ENCODE data around the gene MDH2.

DNA sequence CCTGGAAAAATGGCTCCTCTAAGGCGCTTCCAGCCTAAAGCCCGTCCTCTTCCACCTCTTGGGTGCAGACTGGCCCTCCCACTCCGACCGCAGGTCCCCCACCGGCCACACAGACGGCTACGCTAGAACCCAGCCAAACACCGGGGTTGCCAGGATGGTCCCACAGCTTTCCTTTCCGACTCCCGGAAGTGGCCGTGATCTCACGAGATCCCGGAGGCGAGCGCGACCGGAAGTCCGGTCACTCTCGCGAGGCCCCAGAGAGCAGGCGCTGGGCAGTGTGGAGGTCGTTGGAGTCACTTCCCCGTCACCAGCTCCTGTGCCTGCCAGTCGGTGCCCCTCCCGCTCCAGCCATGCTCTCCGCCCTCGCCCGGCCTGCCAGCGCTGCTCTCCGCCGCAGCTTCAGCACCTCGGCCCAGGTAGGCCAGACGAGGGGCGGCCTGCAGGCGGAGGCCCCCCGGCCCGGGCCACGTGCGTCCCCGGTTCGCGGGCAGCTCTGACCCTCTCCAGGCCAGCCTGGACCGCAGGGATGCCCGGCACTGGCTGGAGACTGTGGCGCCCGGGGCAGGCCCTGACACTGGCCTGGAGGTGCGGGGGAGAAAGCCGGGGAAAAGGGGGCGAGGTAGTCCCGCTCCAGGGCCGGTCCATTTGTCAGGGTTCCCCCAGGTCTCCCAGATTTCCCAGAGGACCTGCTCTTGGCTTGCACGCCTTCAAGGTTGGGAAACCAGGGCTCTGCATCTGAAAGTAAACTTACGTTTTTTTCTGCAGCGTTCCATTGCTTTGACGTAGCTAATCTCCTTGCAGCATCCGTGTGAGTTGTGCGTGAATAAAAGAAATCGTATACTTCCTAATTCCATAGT, at the start of gene MDH2, which contains the start of gene STYXL1:
- TF ChIP-seq, protein P1, sequence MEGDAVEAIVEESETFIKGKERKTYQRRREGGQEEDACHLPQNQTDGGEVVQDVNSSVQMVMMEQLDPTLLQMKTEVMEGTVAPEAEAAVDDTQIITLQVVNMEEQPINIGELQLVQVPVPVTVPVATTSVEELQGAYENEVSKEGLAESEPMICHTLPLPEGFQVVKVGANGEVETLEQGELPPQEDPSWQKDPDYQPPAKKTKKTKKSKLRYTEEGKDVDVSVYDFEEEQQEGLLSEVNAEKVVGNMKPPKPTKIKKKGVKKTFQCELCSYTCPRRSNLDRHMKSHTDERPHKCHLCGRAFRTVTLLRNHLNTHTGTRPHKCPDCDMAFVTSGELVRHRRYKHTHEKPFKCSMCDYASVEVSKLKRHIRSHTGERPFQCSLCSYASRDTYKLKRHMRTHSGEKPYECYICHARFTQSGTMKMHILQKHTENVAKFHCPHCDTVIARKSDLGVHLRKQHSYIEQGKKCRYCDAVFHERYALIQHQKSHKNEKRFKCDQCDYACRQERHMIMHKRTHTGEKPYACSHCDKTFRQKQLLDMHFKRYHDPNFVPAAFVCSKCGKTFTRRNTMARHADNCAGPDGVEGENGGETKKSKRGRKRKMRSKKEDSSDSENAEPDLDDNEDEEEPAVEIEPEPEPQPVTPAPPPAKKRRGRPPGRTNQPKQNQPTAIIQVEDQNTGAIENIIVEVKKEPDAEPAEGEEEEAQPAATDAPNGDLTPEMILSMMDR (IDR thresholded peaks at IDR 0.05) = peak in 1 of 6 experiments; percentile 21
- peak; percentile 84 to 90 for TF ChIP-seq POLR2A (IDR thresholded peaks at IDR 0.05)
